ENCODE measurements around the gene TMTC1.

- TF ChIP-seq EZH2phosphoT487 (IDR thresholded peaks at IDR 0.05; ENCODE audit: unreplicated experiment) = no peak
- TF ChIP-seq, protein P1, sequence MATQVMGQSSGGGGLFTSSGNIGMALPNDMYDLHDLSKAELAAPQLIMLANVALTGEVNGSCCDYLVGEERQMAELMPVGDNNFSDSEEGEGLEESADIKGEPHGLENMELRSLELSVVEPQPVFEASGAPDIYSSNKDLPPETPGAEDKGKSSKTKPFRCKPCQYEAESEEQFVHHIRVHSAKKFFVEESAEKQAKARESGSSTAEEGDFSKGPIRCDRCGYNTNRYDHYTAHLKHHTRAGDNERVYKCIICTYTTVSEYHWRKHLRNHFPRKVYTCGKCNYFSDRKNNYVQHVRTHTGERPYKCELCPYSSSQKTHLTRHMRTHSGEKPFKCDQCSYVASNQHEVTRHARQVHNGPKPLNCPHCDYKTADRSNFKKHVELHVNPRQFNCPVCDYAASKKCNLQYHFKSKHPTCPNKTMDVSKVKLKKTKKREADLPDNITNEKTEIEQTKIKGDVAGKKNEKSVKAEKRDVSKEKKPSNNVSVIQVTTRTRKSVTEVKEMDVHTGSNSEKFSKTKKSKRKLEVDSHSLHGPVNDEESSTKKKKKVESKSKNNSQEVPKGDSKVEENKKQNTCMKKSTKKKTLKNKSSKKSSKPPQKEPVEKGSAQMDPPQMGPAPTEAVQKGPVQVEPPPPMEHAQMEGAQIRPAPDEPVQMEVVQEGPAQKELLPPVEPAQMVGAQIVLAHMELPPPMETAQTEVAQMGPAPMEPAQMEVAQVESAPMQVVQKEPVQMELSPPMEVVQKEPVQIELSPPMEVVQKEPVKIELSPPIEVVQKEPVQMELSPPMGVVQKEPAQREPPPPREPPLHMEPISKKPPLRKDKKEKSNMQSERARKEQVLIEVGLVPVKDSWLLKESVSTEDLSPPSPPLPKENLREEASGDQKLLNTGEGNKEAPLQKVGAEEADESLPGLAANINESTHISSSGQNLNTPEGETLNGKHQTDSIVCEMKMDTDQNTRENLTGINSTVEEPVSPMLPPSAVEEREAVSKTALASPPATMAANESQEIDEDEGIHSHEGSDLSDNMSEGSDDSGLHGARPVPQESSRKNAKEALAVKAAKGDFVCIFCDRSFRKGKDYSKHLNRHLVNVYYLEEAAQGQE (IDR thresholded peaks at IDR 0.05; ENCODE audit: unreplicated experiment) = no peak
Measured at GRCh38 chr12:29533815-29534489, 249.8 kb downstream of the TMTC1 start.
